Hematopoietic multipotent progenitor cell treated with erythropoietin and hydrocortisone succinate and interleukin-3 and kit ligand, for 4 days (in vitro differentiated cells): Measurements from ENCODE around the gene LIPK.
"Not testable (repeated sequence)": the region's sequence is repeated elsewhere in the genome, so short reads cannot be mapped to it uniquely, and the experiment has no call there.

ENCODE experiments used
- DNase-seq: peaks from one replicate; pipeline ENCODE4 v3.0.0-alpha.2; 2015

Gene LIPK, protein sequence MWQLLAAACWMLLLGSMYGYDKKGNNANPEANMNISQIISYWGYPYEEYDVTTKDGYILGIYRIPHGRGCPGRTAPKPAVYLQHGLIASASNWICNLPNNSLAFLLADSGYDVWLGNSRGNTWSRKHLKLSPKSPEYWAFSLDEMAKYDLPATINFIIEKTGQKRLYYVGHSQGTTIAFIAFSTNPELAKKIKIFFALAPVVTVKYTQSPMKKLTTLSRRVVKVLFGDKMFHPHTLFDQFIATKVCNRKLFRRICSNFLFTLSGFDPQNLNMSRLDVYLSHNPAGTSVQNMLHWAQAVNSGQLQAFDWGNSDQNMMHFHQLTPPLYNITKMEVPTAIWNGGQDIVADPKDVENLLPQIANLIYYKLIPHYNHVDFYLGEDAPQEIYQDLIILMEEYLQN

DNA sequence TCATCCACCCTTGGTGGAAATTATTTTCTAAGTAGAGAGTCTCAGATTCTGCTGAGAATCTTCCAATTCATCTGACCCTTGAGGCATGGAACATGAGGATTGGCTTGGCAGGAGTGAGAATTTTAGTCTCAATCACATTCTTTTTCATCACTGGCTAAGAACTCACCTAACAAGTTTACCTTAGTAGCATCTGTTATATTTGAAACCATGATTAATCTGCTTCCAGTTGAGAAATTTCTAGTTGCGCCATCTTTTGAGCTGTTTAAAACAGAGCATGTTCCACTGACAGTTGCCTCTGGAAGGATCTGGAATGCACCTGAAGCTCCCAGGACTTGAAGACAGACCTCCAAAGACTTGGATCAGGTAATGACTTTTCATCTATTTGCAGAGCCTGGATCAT lies at the start of gene LIPK:
TSS of gene LIPK (plus strand) at position 292 of the 400 bp plus-strand sequence. CDS start 18,295 bp downstream, outside the sequence.
- no peak for DNase-seq

DNA sequence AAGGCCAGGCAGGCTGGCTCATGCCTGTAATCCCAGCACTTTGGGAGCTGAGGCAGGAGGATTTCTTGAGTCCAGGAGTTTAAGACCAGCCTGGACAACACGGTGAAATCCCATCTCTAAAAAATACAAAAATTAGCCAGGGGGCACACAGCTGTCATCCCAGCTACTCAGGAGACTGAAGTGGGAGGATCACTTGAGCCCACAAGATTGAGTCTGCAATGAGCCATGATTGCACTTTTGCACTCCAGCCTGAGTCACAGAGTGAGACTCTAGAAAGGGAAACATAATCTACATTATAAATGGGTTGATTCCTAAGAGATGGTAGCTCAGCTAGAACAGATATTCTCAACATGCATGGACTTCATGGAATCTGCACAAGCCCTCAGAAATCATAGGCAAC lies 48.1 kb upstream of the LIPK start:
- DNase-seq = no peak

DNA sequence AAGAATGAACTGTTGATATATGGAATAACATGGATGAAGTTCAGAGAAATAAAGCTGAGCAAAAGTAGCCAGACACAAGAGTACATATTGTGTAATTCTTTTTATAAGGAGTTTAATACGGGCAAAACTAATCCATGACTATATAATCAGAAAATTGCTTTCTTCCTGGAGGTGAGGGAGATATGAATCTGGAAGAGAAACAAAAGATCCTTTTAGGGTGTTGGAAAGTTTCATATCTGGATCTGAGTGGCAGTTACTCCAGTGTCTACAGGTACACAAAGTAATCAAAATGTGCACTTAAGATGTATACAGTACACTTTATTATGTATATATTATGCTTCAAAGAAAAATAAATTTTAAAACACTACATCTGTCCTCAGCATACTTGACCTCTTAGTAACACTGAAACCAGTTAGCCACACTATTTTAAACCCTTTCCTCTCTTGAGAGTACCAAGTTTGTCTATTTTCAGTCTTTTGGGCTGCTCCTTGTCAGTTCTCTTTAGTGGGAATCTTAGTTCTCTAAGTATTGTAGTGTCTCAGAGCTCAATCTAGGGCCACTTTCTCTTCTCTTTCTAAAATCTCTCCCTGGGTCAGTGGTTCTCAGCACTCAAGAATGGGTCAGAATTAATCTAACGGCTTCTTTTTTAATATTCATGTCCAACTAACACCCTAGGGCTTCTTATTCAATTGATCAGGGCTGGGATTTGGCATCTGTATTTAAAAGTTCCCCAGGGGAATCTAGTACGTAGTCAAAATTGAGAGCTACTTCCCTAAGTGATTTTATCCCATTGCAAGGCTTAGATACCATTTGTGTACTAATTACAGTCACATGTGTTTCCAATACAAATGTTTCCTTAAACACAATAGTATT lies 46.1 kb upstream of the LIPK start:
- DNase-seq = no peak

DNA sequence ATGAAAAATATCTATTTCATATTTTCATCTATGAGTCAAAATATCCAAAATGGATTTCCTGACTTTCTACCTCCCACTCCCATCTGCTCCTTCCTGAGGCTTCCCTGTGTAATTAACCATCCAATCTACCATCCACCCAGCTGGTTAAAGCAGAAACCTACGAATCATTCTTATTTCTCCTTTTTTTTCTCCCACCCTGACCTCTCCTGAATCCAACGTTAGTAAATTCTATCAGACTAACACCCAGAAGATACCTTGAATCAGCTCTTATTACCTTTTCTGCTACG lies 45.5 kb upstream of the LIPK start:
- DNase-seq = no peak

DNA sequence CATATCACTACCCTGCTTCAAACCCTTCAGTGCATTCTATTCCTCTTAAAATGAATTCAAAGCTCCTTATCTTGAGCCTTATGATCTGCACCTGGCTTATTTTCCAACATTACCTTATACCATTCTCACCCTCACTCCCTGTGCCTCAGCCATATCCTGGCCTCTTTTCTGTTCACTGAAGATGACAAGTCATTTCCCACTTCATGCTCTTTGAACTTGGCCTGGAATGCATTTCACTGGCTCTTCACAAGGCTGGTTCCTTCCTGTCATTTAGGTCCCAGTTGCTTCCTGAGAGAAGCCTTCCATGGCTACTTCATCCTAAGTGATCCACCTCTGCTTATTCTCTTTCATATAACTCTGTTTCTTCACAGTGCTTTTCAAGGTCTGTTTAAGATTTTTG lies 45.0 kb upstream of the LIPK start:
- no peak for DNase-seq

DNA sequence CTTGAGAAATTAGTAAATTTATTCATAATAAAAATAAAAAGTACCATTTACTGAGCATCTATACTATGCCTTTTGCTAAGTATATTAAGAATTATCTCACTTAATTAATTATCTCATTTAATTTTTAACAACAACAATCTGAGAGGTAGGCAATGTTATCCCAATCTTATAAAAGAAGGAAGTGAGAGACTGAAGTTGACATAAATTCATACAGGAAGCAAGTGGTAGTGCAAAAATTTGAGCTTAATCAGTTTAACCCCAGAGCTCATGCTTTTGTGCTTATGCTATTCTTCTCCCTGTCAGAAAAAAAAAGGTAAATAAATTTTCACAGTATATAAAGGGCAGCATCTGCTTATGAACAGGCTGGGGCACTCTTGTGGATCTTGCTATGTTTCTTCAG lies 44.5 kb upstream of the LIPK start:
- peak; percentile 11 for DNase-seq

DNA sequence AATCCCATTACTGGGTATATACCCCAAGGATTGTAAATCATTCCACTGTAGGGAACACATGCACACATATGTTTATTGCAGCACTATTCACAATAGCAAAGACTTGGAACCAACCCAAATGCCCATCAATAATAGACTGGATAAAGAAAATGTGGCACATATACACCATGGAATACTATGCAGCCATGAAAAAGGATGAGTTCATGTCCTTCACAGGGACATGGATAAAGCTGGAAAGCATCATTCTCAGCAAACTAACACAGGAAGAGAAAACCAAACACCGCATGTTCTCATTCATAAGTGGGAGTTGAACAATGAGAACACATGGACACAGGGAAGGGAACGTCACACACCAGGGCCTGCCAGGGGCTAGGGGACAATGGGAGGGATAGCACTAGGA lies 42.9 kb upstream of the LIPK start:
- DNase-seq = not testable (repeated sequence)

DNA sequence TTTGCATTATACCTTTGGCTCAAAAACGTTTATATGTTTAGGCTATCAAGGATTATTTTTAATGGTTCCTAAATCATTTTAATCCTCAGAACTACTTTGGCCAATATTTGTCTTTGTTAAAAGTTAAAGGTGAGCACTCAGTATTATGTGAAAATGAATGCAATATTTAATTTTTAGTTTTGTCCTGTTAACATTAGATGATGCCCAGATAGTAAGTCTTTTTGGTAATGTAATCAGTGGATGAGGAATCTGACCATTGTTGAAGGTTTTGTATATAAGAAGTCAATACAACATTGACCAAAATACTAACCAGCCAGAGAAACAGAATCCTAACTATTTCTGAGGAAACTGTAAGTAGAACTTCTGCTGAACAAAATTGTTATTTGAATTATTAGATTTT lies 41.9 kb upstream of the LIPK start, which contains the start of gene LIPF:
TSS of gene LIPF (plus strand) at position 301 of the 400 bp plus-strand sequence. CDS start 2,856 bp downstream, outside the sequence.
- no peak for DNase-seq

DNA sequence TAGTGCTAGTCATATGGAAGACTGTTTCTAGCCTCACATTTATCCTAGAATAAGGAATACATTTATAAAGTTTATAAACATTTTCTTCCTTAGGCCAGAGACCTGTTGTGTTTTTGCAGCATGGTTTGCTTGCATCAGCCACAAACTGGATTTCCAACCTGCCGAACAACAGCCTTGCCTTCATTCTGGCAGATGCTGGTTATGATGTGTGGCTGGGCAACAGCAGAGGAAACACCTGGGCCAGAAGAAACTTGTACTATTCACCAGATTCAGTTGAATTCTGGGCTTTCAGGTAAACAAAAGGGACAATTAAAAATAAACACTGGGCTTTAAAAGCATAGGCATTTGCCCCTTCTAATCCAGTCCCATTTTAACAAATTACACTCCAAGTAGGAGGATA lies 37.6 kb upstream of the LIPK start:
- no peak for DNase-seq

DNA sequence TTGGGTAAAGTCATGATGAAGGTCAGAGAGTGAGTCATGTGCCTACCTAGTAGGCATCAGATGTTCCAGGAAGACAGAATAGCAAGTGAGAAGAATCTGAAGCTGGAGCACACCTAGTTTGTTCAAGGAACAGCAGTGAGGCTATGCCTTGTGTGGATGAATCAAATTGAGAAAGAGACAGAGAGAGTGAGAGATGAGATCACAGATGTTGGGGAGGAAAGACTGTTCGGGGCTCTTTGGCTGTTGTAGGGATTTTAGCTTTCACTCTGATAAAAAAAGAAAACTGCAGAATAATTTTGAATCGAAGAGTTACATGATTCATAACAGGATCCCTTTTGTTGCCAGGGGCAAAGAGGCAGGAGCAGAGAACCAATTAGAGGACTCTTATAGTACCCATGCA lies 35.6 kb upstream of the LIPK start:
- no peak for DNase-seq

DNA sequence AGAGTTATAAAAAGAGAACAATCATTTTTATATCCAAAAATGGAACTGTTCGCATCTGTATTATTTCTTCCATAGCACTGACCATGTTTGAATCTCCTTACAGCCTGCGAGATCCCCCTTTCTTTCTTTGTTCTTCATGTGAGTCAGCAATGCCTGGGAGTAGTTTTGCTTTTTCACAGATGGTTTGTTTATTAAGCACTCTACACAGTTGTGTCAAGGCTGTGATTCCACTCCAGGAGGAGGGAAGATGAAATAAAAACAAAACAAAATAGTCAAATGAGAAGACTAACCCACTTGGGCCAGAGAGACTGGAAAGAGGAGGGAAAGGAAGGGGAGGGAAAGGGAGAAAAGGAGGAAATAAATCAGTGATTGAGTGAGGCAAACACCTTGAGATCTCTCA lies 34.0 kb upstream of the LIPK start:
- no peak for DNase-seq

DNA sequence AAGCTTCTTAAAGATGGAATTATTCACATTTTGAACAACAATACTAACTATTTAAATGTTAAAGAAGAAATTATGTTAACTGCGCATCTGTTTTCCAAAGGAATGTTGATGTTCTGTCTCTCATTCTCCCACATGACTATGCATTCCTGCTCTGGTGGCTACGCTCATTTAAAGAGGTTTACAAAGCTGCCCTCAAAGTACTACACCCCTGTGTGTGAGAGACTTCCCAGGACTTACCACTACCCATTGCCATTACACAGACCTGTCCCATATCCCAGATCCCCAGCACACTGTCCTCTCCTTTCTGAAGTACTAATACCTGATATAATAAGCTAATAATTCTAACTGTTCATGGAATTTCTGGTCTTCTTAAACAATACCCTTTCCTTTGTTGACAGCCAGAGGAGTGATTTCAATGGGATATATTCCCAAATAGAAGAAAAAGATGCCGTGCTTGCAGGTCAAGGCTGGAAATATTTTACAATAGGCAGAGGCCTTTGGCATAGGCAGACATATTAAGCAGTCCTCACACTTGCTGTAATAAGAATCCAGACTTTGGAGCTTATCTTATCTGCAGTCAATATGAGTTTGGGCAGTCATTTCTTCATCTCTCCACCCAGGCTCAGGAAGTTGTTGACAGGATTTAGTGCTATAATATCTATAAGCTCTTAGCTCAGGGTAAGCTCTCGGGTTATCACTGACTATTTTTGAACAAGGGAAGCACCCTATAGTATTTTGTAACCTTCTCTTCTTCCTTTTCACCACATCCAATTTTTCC lies 29.6 kb upstream of the LIPK start:
- peak; percentile 13 for DNase-seq

DNA sequence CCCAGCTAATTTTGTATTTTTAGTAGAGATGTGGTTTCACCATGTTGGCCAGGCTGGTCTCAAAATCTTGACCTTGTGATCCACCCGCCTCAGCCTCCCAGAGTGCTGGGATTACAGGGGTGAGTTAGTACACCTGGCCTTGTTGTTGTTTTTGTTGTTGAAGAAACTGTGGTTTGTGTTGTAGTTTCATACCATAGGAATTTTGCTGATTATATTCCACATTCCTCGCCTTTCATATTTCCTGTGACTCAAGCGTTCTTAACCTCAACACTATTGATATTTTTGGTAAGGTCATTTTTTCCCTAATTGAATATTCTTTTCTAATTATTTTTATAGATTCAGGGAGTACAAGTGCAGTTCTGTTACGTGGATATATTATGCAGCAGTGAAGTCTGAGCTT lies 25.1 kb upstream of the LIPK start:
- DNase-seq = no peak

DNA sequence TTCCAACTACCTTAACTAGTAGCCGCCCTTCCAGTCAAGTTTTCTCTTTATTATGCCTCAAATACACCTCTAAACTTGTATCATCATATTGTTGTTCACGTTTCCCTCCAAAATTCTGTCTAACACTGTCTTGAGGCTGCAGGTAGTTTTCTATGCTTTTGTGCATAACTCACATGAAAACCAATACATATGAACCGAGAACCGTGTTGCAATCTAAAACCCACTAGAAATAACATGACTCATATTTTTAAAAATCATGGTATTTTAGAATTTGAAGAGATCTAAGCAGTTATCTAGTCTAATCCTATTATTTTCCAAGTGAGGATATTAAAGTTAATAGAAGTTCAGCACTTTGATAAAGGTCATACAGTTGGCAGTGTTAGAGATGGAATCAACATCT lies 23.6 kb upstream of the LIPK start:
- DNase-seq = no peak

DNA sequence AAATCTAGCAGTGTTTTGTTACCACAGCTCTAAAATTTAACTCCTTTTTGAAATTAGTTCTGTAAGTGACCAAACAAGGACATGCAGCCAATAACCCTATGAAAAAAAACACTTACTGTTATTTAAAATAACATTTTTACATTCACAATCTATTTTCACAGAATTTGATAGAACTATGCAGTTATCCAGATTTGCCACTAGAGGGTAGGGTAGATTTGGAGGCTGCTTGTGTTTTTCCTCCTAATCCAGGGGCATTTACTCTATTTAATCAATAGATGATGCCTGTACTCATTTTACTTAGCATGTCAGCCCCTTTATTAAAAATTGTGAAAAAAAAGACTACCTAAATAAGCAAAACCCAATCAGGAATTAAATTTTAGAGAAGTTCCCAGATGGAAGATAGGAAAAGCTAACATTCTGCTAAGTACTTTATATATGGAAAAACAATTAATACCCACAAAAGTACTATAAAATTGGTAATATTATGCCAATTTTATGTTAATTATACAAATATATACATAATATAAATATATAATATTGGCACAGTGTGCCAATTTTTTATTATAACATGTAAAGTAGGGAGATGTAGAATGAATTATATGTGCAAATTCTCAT lies 18.1 kb upstream of the LIPK start:
- peak; percentile 61 for DNase-seq

DNA sequence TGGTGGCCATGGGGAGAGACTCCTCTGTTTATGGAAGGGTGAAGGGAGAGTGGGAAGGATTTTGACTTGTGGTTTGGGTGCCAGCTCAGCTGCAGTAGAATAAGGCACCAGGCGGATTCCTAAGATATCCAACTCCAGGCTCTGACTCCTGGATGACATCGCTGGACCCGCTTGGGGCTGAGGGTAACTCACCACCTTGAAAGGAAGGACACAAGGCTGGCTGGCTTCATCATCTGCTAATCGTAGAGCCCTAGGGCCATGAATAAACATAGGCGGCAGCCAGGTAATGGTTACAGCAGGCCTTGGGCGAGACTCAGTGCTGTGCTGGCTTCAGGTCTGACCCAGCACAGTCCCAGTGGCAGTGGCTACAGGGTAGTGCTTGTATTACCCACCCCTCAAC lies 16.7 kb upstream of the LIPK start:
- DNase-seq = no peak

DNA sequence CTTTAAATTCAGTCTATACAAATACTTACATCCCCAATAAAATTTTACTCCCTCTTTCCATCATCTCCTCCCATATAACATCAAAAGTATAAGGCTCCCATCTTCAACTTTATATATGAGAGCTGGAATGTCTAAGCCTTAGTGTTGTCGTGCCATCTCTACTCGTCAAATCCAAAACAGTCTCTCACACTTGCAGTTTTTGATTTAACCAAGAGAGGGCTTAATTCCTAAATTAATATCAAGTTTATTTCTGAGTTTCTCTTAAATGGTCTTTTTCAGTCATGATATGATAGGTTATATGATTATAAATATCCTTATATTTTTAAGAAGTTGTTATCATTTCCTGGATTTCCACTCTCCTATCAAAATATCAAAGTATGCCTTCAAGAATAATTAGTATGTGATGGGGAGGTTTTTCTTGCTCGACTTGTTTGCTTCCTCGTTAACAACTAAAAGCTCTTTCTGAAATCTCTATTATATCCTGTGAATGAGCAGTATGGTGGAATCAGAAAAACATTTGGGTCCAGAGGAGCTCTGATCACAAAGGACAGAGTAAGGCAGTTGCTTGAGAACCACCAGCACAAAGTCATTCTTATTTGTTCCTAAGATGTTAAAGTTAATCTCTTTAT lies 12.5 kb upstream of the LIPK start:
- peak; percentile 40 for DNase-seq

DNA sequence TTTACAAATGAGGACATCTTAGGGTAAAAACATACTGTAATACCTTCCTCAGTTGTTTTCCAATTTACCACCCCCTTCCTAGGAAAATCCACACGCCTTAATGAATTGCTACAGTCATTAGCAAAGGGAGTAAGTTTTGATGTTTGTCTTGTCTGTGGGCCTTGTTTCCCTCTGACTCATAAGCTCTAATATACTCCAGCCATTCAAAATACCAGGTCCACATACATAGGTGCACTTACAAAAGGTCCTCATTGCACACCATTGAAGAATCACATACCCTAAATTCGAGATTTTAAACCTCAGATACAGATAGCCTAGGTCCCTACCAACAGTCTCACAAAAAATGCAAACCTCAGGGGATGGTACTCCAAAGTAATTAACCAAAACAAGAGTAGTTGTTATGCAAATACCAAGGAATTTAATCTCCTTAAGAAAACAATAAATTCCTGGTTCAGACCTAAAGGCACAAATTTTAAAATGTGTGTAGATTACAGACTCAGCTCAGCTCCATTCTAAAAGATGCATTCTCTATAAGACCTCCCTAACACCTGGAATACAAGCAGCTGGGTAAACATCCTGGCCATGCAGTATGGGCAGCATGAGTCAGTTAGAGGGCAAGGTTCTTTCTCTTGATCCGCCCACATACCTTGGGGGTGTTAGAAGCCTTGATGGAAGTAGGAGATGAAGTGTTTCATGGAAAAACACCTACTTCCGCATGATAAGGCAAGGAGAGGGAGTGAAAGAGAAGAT lies 3.0 kb upstream of the LIPK start:
- DNase-seq = no peak

DNA sequence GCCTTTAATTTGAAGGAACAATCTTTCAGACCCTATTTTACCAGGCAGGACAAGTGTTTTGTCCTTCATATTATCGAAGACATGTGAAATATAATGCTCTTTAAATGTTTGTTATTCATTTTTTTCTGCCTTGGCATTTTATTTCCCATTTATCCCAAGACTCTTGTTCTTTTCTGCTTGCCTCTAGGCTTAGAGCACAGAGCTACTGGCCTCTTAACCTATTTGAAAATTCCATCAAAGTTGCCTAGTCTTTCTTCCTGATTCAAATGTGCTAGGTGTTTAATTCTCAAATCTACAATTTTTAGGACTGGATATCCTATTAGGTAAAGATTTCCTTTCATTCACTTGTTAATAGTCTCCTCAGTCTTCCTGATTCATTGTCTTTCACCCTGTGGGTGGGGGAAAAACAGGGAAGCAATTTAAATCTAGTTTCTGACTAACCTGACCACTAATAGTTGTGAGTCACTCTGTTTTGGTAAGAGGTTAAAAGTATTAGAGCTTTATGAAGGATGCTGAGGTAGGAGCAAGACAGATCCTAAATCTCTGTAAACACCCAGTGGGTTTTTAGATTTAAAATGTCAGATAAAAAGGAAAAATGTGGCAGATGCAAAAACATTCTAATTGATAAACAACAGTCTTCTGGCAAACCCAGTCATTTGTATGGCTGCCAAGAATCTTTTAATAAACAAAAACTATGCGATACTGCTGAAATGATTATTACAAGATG lies 1.5 kb downstream of the LIPK start:
- DNase-seq = no peak

DNA sequence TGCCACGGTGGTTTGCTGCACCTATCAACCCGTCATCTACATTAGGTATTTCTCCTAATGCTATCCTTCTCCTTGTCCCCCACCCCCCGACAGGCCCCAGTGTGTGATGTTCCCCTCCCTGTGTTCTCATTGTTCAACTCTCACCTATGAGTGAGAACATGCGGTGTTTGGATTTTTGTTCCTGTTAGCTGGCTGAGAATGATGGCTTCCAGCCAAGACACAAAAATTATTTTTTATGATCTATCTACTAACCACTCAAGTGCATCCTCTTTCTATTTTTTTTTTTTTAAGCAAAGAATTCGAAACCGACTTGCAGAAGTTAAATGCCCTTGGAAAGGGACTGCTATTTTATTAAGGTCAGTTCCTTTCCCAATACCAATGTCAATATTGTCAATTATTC lies 3.3 kb downstream of the LIPK start:
- peak; percentile 14 for DNase-seq

DNA sequence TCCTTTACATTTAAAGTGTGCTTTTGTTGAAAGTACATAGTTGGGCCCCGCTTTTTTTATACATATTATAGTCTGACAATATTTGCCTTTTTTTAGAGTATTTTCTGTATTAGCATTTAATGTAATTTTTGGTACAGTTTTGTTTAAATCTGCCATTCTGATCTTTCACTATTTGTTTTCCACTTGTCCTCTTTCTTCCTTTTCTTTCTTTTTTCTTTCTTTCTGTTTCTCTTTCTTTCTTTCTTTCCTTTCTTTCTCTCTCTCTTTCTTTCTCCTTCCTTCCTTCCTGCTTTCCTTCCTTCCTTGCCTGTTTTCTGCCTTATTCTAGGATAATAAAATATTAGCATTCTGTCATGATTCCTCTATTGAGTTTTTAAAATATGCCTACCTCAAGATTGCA lies 9.5 kb downstream of the LIPK start:
- no peak for DNase-seq
